HG03097 (cell line): Measurements from ENCODE around the gene DNAJC10.

Source experiments
- ATAC-seq: cut with Tn5 transposase; IDR thresholded peaks from one replicate; pipeline ENCODE4 v1.9.1; 2021; ENCODE audit not compliant: unreplicated experiment, low FRiP score

The DNAJC10 gene

DNA sequence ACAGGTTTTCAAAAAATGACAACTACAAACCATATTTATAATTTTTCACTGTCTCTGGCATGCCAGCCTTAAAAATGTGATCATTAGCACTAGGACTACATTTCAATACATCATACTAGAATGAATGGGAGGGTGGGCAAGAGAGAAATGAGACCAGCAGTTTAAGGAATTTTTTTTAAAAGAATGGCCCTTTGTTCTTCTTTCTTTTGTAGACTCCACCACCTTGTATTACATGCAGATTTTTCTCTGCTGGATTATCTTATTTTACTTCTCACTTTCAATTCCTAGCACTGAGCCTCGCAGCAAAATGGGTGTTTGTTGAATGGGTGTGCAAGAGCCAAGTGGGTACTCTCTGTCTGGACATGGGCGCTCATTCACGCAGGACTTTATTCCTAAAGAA is 110.4 kb downstream of the DNAJC10 start:
- no peak for ATAC-seq

DNA sequence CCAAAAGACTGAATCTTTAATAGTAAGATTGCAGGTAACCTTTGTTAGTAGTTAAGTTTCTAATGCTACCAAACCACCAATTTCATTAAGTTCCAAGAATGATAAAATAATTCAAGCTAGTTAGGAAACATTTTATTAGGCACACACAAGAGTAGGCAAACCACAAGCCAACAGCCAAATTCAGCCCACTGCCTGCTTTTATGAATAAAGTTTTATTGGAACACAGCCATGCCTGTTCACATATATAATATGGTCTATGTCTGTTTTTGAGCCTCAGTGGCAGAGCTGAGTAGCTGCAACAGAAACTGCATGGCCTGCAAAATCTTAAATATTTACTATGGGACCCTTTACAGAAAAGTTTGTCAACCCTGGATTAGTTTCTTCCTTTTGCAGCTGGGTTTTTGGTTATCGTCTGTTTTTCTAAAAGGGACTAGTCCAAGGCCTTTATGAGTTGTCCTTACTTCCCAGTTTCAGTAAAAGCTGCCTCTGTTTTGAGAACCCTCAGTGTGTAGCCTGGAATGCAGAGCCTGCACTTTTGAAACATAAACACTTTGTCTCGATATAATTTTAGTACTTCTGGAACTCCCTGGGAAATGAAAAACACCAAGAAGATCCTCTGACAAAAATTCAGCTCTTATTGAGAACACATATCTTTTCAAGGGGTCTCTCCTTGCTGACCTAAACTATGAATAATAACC is 111.3 kb downstream of the DNAJC10 start:
- no peak for ATAC-seq

DNA sequence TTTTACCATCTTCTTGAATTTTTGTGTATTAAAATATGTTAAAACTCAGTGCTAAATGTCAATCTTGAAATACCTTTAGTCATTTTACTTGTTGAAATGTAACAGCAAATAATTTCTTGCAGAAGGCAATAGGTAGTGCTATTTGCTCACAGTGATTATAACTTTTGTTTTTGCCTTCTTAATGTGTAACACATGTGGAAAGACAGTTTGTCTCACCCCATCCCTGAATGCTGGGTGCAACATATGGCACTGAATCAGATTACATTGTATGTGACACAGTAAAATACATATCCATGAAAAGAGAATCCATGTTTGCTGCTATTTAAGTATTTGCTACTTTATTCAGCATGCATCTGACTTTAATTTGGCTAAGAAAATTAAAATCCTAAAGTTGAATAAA is 115.0 kb downstream of the DNAJC10 start:
- ATAC-seq, result no peak

DNA sequence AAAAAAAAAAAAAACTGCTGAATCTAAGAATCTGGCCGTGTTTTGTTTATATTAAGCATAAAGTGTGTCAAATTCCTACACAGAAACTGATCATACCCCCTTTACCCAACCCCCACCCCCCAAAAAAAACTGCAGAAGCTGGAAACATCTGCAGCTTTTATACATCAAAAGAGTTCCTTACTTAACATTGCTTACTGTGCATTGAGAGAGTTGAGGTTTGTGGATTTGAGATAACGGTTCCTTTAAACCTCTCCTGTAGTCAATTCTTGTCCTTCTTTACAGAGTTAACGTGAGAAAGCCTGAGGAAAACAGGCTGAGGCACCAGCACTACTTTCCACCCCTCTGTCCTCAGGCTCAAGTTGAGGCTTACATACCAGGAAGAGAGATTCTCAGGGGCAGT is 115.9 kb downstream of the DNAJC10 start:
- ATAC-seq, result no peak

DNA sequence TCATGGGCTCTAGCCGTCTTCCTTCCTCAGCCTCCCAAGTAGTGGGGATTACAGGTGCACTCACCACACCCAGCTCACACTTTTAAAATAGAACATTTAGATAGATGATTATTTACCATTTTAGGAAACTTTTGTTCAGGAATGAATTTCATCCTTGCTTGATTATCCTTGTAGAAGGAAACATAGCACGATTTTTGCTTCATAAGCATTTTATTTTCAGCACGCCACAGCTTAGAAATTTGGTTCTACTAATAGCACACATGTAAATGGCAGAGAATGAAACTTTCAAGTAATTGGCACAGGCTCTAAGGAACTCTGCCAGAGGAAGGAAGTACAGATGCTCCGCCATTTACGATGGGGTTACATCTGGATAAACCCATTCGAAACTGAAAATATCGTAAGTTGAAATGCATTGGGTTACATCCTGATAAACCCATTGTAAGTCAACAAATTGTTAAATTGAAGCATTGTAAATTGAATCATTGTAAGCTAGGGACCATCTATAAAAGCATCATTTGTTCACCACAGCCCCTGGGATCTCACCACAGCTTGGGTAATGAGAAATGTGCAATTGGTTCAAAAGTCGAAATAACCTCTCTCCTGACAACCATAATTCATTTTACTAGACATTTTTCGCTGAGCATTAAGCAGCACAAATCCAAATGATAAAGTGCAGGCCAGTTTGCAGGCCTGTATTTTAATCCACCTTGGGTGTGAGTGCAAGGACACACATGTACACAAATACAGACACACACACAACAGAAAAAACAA is 117.2 kb downstream of the DNAJC10 start:
- ATAC-seq, result no peak

DNA sequence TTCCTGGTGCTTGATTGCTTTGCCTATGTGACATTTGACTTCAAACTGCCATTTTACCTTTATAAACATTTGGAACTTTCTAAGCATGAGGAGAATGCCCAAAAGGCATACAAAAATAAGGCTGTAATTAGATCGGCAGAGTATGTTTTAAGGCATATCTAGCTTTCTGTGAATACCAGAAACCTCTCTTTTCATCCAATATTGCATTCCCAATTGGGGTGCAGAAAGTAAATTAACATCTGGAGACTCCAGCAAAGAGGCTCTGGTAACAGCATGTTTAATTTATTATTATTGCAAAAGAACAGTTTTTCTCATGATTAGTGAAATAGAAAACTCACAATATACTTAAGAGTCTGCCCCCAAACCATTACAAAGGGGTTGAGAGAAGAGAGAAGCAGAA is 118.2 kb downstream of the DNAJC10 start:
- no peak for ATAC-seq

DNA sequence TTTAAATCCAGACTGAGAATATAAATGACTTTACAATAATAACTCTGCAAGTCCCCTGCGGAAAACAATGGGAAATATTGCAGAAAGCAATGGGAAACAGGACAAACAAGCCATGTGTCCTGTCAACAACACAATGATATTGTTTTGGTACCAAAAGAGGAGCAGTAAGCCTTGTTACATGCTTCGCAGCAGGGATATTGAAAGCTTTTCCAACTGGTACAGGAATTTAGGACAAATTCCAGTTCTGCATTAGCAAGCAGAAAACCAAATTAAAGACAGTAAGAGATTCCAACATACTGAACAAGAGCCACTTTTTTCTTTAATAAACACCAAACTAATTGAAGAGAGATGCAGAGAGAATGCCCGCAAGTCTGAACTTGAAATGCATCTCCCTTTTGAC is 120.4 kb downstream of the DNAJC10 start:
- ATAC-seq, result no peak
